ENCODE results near the gene UVSSA.

DNA sequence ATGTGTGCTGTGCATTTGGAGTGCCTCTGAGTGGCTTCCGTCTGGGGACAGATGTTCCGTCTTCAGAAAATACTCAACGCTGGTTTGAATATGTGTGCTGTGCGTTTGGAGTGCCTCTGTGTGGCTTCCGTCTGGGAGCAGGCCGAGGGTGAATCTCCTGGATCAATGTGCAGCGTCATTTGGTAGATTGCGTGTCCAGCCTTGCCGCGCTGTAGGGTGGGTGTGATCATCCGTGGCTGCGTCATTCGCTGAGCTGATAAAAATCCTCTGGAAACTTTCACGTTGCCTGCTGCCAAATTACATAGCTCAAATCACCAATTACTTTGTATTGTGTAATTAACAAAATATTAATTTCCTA, 12.1 kb downstream of the UVSSA start:
- TF ChIP-seq CTCF (IDR thresholded peaks at IDR 0.05; ENCODE audit: low read depth, low read length) = no peak
- no peak for TF ChIP-seq EZH2phosphoT487 (IDR thresholded peaks at IDR 0.05; ENCODE audit: low read depth)
